GM18858 (cell line): ENCODE measurements around the gene NOL4L.

Source experiments
- ATAC-seq: cut with Tn5 transposase; IDR thresholded peaks from one replicate; pipeline ENCODE4 v1.9.1; 2021; ENCODE audit not compliant: unreplicated experiment

Gene NOL4L, protein sequence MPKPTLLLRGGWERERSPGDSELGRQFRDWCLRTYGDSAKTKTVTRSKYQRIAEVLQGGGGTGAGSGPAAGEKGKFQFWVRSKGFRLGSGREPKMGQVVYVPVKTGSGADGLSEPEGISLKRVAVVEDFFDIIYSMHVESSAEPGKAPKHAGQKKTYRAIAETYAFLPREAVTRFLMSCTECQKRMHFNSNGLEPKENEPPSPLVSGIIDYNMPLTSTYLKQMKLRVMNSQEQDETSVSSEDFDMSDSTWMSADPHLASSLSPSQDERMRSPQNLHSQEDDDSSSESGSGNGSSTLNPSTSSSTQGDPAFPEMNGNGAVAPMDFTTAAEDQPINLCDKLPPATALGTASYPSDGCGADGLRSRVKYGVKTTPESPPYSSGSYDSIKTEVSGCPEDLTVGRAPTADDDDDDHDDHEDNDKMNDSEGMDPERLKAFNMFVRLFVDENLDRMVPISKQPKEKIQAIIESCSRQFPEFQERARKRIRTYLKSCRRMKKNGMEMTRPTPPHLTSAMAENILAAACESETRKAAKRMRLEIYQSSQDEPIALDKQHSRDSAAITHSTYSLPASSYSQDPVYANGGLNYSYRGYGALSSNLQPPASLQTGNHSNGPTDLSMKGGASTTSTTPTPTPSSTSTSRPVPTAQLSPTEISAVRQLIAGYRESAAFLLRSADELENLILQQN

DNA sequence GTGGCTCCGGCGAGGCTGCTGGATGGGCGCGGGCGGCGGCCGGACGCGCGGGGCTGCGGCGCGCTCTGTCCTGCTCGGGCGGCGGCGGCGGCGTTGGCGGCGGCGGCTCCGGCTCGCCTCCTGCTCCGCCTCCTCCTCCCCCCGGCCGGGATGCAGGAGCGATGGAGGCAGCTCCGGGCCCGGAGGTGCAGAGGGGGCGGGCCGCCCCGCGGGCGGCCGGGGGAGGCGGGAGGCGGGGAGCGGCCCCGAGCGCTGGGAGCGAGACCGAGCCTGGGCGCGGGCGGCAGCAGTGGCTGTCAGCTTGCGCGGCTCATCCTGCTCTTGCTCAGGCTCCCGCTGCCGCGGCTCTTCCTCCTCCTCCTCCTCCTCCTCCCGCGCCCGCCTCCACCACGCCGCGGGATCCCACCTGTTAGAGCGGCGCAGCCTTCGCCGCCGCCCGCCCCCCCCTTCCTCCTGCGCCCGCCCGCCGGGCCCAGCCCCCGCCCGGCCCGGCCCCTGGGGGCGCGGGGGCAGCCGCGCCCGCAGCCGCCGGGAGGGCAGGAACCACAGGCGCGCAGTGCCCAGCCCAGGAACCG, at the start of gene NOL4L:
TSS of gene NOL4L (minus strand) at position 323 of the 575 bp plus-strand sequence. CDS start 443 bp downstream, outside the sequence.
- ATAC-seq = no peak

DNA sequence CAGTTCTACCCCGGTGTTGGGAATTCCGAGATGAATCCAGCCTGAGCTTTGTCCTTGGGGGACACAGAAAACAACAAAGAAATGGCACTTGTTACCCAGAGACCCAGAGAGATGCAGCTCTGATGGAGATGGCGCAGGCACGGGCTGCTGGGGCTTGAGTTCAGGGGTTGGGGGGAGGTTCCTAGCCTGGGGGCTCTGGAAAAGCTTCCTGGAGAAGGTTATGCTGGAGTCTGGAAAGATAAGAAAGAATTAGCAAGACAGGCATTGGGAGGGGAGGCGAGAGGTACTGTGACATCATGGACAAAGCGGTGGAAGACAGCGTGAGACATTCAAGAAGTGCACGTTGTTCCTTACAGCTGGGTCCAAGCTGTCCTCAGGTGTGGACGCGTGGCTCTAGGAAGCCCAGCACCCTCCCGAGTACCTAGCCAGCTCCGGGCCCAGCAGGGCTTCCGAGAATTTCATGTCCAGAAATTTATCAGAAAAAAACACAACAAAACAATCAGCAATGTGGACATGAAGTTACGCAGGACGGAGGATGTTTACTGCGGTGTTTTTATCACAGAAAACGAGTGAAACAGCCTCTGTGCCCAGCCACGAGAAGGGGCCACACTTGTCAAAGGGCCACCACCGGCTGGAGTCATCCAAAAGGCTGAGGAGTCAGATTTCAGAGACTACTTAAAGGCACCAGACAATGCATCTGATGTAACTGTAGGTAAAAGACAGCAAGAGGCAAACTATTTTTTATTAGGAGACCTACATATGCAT, 49.1 kb upstream of the NOL4L start:
- ATAC-seq = no peak

DNA sequence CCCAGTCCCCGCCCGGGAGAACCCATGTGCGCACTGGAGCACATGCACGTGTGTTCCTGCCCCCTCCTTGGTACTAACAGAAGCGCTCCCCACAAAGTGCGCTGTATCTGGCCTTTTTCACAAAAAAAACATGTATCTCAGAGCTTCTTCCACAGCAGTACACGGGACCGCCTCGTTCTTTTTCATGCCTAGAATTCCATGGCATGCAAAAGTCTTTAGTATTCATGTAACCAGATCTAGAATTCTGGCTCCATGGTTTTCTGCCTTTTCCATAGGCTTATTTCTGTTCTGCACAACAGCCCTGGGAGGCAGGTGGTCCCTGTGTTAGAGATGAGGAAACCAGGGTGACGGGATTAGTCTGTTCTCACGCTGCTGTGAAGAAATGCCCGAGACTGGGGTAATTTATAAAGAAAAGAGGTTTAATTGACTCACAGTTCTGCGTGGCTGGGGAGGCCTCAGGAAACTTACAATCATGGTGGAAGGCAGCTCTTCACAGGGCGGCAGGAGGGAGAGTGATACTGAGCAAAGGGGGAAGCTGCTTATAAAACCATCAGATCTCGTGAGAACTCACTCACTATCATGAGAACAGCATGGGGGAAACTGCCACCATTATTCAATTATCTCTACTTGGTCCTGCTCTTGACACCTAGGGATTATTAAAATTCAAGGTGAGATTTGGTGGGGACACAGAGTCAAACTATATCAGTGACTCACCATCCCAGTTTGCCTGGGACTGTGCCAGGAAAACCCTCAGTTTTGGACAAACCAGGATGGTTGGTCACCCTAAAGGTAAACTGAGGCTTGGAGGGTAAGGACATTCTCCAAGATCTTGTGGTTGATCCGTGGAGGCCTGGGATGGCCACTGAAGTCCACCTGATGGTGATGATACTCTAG, 47.6 kb upstream of the NOL4L start:
- ATAC-seq = no peak

DNA sequence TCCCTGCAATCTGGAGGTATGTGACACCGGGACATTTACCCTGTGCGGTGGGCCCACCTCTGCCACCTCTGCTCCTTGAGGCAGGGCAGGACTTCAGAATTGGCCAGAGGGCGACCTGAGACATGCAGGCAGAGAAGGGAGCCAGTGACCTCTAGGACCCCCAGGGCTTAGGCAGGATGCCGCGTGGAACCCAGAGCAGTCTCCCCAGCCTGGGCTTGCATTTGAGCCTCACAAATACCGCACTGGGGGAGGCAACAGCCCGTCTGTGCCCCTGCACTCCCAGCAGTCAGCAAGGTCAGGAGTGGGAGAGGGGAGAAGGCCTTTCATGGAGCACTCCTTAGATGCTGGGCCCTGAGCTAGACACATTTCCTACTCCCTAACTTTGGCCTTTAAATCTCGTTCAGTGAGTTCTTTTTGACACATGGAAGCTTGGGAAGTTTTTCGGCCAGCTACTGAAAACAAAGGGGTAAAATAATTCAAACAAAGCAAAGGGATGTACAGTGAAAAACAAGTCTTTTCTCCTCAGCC, 46.9 kb upstream of the NOL4L start:
- ATAC-seq = no peak

DNA sequence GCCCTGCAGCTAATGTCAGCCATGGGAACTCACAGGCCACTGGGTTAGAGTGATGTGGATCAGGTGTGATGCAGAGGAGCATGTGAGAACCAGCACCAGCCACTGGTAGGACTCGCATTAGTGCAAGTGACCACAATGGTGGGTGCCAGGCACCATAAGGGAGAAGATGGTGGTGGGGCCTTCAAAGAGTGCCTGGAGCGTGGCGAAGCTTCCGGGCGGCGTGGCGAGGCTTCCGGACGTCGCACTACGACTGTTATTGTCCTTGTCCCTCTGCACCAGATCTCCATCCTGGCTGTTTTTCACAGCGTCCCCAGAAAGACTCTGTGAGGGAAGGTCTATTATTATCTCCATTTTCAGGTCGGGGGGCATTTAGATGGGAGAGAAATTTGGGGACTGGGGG, 44.7 kb upstream of the NOL4L start:
- ATAC-seq = no peak

DNA sequence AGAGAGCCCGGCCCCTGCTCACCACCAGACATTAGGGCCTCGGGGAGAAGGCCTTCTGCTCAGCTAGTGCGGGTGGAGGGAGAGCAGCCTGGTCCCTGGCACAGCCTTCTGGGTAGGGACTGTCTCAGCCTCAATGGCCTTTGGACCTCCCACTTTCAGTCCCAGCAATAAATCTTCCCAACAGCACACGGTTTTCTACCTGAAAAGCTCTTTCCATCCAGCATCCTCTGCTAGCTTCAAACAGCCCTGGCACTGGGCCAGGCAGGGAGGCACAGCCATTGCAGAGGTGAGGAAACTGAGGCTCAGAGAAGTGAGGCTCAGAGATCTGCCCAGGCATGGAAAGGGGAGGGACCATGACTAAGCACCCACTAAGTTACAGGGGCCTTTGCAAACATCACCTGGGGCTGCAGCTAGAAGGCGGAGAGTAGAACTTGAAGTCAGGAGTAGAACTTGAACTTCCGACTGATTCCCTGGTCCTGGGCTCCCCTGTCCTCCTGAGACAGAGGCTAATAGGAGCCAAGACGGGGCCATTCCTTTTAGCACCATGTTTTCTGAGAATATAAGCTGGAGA, 43.9 kb upstream of the NOL4L start:
- ATAC-seq = no peak

DNA sequence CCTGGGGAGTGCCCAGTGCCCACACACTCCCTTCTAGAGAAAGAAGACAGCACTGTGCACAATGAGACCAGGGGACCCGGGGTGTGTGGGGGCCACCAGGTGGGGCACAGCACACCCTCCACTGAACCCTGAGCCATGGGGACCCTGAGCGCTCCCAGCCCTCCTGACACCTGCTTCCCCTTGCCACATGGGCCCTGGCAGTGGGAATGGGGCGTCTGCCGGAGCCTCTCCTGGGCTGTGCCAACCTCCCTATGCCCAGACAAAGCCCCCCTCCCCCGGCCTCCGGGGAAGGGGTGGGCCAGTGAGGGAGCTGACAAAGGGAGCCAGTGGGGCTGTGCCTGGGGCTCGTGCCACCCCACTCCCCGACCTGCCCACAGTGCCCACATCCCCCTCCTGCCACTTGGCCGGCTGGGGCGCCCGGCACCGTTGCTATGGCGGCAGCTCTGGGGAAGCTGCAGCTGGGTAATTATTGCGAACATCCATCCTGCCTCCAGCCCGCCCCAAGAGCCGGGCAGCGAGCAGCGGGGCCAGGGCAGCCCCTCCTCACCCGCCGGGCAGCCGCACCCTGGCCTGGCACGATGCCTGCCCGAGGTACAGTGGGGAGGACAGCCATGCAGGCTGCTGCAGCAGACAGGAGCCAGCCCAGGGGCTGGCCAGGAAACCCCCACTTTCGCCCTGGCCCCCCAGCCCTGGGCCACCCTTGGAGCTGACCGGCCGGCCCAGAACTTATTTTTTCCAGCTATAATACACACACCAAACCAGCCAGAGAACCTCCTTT, 41.9 kb upstream of the NOL4L start:
- no peak for ATAC-seq

DNA sequence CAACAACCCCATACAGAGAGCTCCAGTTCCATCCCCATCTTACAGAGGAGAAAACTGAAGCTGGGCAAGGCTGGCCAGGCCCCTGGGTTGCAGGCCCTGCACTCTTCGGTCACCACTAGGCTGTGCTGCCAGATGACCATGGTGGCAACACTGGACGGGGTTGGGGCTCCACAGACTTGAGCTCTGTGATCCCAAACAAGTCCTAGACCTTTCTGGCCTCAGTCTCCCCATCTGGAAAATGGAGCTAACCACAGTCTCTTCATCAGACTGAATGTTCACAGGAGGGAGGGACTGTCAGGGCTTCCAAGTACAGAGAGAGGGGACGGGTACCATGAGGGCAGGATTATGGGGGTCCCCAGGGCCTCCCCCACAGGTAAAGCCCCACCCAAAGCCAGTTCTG, 41.3 kb upstream of the NOL4L start:
- ATAC-seq = no peak

DNA sequence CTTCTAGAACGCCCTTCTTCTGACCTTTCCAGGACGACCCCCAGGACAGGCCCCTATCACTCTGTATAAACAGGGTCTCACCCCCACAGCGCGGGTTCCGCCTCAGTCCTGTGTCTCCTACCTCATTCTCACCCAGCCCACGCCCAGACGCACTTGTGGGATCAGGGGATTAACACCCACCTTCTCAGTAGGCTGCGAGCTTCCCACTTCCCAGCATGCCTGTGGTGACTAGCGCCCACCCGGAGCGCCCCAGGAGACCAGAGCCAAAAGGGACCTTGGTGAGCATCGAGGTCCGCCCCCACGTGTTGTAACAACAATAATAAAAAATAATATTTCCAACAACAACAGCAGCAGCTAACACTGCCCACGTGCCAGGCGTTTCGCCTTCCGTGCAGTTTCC, 40.9 kb upstream of the NOL4L start:
- no peak for ATAC-seq

DNA sequence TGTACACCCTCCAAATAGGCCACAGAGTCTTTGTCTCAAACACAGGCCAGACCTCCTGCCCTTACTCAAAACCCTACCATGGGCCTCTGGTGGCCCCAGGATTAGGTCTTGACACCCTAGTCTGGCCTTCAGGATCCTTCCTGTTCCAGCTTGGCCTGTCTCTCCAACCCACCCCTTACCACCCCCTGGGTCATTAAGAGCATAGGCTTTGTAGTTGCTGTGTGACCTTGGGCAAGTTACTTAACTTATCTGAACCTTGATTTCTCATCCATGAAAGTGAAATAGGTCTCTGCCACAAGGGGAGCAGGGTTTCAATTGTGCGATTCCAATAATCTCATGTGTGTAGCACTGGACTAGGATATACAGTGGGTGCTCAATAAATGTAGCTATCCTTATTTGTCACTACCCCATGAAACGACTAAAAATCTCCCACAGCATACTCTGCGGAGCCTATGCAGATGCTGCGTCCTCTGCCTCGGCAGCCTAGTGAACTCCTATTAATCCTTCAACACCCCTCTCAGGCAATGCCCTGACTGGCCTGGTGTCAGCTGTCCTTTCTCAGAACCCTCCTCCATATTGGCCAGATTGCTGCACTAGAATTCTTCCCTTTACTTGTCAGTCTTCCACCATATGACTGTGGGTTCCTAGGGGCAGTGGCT, 39.7 kb upstream of the NOL4L start:
- no peak for ATAC-seq

DNA sequence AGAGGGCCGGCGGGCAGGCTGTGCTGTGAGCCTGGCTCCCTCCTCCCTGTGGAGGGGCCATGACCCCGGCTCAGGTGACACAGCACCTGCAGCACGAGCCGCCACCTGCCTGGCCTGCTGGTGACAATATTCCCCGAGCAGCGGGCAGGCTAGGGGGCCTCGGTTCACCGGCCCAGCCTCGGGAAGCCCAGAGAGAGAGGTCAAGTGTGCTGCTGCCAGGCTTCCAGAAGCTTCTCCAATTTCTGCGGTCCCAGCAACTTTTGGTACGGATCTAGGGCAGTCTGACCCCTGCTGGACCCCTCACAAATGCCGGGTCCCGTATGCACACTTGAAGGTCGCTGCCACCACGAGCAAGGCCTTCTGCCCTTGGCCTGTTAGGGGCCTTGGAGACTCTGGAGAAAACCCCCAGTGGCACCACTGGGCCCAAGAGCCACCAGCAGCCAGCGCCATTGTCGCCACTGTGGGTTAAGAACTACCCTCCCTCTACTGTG, 38.6 kb upstream of the NOL4L start:
- no peak for ATAC-seq

DNA sequence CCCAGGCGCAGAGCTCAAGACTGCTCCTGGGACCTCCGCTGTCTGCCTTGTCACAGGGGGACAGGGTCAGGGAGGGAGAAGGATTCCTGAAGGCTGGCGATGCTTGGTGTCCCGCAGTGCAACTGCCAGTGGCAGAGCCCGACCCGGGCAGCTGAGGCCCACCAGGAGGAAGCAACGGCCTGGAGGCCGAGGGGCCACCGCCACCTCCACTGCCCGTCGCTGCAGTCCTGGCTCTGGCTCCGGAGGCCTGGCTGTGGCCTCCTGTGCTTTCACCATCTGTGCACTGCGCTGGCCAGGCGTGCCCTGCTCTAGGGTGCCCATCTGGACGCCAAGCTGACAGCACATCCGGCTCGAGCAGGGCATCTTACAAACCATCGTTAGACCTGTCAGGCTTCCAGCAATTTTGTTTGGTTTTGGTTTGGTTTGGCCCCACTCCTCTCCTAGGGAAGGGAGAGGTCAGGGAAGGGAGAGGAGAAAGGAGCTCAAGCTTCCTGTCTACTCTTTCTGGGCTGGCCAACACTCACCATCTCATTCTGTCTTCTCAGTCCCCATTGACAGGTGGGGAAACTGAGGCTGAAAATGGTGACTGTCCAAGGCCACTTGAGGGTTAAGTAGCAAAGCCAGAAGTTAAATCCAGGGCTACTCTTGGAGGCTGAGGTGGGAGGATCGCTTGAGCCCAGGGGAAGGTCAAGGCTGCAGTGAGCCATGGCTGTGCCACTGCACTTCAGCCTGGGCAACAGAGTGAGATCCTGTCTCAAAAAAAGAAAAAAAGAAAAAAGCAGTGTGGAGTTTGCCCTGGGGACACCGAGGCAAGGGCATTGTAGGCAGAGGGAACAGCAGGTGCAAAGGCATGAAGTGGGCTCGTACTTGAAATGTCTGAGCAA, 37.7 kb upstream of the NOL4L start:
- no peak for ATAC-seq

DNA sequence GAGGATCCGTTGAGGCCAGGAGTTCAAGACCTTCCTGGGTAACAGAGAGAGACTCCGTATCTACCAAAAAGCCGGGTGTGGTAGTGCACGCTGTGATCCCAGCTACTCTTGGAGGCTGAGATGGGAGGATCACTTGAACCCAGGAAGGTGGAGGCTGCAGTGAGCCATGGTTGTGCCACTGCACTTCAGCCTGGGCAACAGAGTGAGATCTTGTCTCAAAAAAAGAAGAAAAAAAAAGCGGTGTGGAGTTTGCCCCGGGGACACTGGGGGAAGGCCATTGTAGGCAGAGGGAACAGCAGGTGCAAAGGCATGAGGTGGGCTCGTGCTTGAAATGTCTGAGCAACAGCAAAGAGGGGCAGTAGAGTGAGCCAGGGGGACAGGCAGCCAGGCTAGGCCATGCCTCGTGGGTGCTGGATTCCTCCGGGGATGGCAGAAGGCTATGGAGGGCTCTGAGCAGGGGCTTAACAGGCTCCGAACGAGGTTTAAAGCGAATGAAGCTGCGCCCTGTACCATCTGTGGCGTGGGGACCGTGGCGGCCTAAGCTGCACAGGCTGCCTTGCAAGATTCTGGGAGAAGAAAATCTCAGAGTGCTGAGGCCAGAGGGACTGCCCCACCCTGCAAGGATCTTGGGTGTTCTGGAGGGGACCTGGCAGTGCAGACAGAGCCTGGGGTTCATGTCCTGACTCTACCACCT, 36.9 kb upstream of the NOL4L start:
- no peak for ATAC-seq

DNA sequence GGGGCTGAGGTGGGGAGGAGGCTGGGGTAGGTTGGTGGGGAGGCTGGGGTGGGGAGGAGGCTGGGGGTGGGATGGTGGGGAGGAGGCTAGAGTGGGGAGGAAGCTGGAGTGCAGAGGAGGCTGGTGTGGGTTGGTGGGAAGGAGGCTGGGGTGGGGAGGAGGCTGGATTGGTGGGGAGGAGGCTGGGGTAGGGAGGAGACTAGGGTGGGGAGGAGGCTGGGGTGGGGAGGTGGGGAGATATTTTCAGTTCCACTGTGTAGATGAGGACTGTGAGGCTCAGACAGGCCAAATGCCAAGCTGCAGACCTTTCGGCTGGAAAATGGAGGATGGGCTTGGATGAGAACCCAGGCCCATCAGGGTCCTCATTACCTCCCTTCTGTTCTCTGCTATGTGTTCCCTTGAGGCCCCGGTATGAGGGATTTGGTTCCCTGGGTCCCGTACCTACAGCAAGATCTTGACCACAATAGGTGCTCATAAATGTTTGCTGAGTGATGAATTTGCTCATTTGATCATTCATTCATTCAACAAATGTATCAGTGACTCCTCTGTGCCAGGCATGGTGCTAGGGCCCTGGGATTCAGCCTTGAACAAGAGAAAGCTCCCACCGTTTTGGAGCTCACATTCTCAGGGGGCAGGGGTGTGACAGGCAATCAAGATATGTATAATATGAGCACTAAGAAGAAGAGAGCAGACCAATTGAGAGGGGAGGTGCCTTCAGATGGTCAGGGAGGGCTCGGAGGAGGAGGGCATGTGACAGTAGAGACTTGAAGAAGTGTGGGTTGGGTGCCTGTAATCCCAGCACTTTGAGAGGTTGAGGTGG, 36.1 kb upstream of the NOL4L start:
- ATAC-seq = no peak

DNA sequence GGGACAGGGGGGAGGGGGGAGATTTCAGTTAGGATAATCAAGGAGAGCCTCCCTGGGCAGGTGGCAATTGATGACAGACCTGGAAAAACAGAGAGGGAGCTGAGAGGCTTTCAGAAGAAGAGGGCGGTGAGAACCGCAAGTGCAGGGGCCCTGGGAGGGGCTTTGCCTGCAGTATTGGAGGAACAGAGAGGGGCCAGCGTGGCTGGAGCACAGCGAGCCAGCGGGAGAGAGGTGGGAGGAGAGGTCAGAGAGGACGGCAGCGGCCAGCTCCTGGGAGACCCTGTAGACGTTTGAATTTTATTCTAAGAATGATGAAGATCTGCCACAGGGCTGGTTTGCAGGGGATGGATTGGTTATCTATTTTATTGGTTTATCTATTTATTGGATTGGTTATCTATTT, 34.5 kb upstream of the NOL4L start:
- ATAC-seq = no peak

DNA sequence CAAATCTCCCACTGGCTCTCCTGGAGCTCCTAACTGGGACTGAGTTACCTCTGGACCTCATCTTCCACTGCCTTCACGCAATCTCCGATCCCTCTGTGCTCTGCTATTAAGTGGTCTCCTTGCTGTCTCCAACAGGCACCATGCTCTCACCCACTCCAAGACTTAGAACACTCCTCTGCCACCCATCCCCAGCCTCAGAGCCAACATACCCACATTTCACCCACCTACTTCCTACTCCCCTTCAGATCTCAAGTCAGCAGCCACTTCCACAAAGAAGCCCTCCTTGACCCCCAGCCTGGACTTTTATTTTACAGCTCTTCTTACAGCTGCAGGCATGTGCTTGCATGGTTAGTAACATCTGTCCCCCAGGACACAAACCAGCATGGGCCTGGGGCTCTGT, 29.6 kb upstream of the NOL4L start:
- ATAC-seq = no peak
